ENCODE results near the gene SLC7A7. TPM values are rescaled to one million over a fixed set of nuclear protein-coding genes. Genes with fewer than 3 reads are reported as not detected.

Gene SLC7A7
- total and polyA plus RNA-seq, 9 of the 15 experiments (the other 6 are each of a cell fraction or from before 2014, with no cell fraction given) = 0.07 to 0.68 (median 0.41) TPM

DNA sequence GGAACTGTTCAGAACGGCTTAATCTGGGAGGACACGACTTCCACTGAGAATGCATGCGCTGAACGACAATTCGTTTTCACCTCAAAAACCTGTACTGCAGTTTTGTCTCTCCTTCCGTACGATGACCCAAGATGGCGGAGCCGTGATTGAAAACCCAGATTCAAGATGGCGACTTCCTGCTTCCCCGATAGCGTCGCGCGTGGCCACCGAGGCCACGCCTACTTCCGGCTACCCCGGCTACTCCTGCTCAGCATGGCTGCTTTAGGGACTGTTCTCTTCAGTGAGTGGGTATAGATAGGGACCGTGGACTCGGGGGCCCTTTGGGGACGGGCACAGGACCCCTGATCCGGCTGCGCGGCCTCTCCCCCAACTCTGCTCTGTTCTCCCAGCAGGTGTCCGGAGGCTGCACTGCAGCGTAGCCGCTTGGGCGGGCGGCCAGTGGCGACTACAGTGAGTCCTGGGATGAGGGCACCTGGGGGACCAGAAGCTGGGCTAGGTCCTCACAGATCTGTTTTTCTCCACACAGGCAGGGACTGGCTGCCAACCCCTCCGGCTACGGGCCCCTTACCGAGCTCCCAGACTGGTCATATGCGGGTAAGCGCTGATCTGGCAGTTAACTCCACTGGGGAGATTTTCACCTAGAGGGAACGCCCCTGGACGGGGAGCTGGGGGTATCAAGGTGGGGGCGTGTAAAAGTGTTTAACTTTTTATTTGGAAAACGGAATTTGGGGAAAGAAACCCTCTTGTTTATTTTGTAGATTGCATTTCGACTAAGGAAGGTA, 14.6 kb upstream of the SLC7A7 start, which contains the start of gene MRPL52 (continued):
- TF ChIP-seq, protein P1, sequence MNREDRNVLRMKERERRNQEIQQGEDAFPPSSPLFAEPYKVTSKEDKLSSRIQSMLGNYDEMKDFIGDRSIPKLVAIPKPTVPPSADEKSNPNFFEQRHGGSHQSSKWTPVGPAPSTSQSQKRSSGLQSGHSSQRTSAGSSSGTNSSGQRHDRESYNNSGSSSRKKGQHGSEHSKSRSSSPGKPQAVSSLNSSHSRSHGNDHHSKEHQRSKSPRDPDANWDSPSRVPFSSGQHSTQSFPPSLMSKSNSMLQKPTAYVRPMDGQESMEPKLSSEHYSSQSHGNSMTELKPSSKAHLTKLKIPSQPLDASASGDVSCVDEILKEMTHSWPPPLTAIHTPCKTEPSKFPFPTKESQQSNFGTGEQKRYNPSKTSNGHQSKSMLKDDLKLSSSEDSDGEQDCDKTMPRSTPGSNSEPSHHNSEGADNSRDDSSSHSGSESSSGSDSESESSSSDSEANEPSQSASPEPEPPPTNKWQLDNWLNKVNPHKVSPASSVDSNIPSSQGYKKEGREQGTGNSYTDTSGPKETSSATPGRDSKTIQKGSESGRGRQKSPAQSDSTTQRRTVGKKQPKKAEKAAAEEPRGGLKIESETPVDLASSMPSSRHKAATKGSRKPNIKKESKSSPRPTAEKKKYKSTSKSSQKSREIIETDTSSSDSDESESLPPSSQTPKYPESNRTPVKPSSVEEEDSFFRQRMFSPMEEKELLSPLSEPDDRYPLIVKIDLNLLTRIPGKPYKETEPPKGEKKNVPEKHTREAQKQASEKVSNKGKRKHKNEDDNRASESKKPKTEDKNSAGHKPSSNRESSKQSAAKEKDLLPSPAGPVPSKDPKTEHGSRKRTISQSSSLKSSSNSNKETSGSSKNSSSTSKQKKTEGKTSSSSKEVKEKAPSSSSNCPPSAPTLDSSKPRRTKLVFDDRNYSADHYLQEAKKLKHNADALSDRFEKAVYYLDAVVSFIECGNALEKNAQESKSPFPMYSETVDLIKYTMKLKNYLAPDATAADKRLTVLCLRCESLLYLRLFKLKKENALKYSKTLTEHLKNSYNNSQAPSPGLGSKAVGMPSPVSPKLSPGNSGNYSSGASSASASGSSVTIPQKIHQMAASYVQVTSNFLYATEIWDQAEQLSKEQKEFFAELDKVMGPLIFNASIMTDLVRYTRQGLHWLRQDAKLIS (CRISPR knock-in tag; IDR thresholded peaks at IDR 0.05) = peak; percentile 67; the same call in 1 of the 2 replicates
- TF ChIP-seq PML (IDR thresholded peaks at IDR 0.05; ENCODE audit: low read length) (peak; percentile 45; the same call in 1 of the 2 replicates), NRF1 (conservative IDR thresholded peaks at IDR 0.05 in 1 of 2, IDR thresholded peaks at IDR 0.05 in 1 of 2) (peak; percentile 69 to 76), POLR2AphosphoS5 (IDR thresholded peaks at IDR 0.05; ENCODE audit: control insufficient read depth, insufficient read depth, low read depth, low read length) (peak; percentile 79), MIER1 (IDR thresholded peaks at IDR 0.05; ENCODE audit: low read depth) (no peak), CHD2 (IDR thresholded peaks at IDR 0.05; ENCODE audit: low read depth, low read length) (peak; percentile 65; the same call in 1 of the 2 replicates), FOXJ2 (tag; IDR thresholded peaks at IDR 0.05) (peak; percentile 72; the same call in 1 of the 2 replicates), PHF8 (IDR thresholded peaks at IDR 0.05; ENCODE audit: borderline replicate concordance, low read length) (peak; percentile 96), ESRRA (IDR thresholded peaks at IDR 0.05; ENCODE audit: borderline replicate concordance, low read depth) (no peak; the same call in 1 of the 2 replicates), SMARCB1 (IDR thresholded peaks at IDR 0.05; ENCODE audit: insufficient read length, low read depth) (no peak)
- TF ChIP-seq, protein P2, sequence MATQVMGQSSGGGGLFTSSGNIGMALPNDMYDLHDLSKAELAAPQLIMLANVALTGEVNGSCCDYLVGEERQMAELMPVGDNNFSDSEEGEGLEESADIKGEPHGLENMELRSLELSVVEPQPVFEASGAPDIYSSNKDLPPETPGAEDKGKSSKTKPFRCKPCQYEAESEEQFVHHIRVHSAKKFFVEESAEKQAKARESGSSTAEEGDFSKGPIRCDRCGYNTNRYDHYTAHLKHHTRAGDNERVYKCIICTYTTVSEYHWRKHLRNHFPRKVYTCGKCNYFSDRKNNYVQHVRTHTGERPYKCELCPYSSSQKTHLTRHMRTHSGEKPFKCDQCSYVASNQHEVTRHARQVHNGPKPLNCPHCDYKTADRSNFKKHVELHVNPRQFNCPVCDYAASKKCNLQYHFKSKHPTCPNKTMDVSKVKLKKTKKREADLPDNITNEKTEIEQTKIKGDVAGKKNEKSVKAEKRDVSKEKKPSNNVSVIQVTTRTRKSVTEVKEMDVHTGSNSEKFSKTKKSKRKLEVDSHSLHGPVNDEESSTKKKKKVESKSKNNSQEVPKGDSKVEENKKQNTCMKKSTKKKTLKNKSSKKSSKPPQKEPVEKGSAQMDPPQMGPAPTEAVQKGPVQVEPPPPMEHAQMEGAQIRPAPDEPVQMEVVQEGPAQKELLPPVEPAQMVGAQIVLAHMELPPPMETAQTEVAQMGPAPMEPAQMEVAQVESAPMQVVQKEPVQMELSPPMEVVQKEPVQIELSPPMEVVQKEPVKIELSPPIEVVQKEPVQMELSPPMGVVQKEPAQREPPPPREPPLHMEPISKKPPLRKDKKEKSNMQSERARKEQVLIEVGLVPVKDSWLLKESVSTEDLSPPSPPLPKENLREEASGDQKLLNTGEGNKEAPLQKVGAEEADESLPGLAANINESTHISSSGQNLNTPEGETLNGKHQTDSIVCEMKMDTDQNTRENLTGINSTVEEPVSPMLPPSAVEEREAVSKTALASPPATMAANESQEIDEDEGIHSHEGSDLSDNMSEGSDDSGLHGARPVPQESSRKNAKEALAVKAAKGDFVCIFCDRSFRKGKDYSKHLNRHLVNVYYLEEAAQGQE (IDR thresholded peaks at IDR 0.05; ENCODE audit: borderline replicate concordance) = no peak
- TF ChIP-seq, protein P2 (CRISPR knock-in tag; IDR thresholded peaks at IDR 0.05; ENCODE audit: low read depth) = no peak
